ENCODE data around the gene AATF.
A peak's percentile ranks its signal among the peaks of the same experiment; 100 is the strongest.

AATF gene

GRCh38 chr17:36979565-36979941 lies 30.8 kb downstream of the AATF start:
- no peak overlapping the region for H3K4me3 ChIP-seq (replicated peaks; ENCODE audit: low read depth, low read length)
- DNase-seq (ENCODE audit: low read depth): no peak
- no peak for TF ChIP-seq CTCF (IDR thresholded peaks at IDR 0.05; ENCODE audit: low read length, missing control alignments)

DNA sequence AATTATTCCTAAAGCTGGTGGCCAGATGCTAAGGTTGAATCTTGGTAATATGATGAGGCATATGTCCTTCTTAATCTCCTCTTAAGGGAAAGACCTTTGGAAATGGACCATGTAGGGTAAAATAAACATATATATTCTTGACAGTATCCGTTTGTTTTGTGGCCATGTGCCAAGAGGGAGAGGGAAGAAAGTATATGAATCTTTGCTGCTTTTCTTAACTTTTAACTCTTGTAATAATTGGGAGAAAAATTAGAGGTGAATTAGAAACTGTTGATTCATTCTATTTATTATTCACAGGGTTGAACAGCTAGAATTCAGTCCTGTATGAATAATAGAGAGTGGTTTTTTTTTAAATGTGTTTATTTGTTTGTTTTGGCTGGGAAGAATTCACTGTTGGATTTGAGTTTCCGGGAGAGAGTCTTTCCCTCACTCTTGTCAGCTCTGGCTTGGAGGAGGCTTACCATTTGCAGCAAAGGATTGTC lies 31.6 kb downstream of the AATF start:
- no peak overlapping the region for H3K4me3 ChIP-seq (replicated peaks; ENCODE audit: low read depth, low read length)
- DNase-seq (ENCODE audit: low read depth): peak; percentile 60
- no peak for TF ChIP-seq CTCF (IDR thresholded peaks at IDR 0.05; ENCODE audit: low read length, missing control alignments)

DNA sequence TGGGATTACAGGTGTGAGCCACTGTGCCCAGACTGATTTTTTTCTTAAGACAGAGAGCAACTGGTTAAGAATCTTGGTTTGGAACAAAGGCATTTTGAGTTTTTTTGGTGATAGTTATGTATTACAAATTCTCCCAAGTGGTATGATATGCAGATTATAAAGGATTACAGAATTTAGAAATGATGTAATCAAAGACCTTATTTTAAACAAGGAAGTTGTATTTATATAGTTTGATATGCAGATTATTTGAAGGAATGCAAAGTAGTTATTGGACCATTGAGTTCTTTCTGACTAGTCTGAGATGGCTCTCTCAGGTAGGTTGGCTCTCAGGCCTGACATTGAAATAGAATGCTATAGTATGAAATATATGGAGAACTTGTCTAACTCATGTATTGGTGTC lies 34.9 kb downstream of the AATF start:
- no peak for DNase-seq (ENCODE audit: low read depth)
- no peak overlapping the region for H3K4me3 ChIP-seq (replicated peaks; ENCODE audit: low read depth, low read length)
- TF ChIP-seq CTCF (IDR thresholded peaks at IDR 0.05; ENCODE audit: low read length, missing control alignments): no peak

- no peak for DNase-seq (ENCODE audit: low read depth)
- H3K4me3 ChIP-seq (replicated peaks; ENCODE audit: low read depth, low read length): no peak overlapping the region
- no peak for TF ChIP-seq CTCF (IDR thresholded peaks at IDR 0.05; ENCODE audit: low read length, missing control alignments)
These were observed 40.4 kb downstream of the AATF start for GRCh38 chr17:36989173-36989572.

DNA sequence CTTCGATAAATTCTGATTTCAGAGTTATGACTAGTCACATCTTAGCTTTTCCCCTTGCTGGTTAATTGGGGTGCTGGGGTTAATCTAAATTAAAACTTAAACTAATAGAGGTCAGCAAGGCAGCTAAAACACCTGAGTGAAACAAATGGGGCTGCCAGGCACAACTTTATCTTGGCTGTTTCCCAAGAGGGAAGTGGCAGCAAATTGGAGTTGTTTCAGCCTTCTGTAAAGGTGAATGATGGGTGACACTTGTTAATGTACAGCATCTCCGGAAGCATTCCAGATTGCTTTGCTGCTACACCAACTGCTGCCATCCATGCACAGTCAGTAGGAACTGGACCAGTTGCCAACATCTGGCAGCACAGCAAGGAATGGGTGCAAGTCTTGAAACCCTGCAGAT lies 43.9 kb downstream of the AATF start:
- TF ChIP-seq CTCF (IDR thresholded peaks at IDR 0.05; ENCODE audit: low read length, missing control alignments): no peak
- no peak for DNase-seq (ENCODE audit: low read depth)
- H3K4me3 ChIP-seq (replicated peaks; ENCODE audit: low read depth, low read length): no peak overlapping the region

- DNase-seq (ENCODE audit: low read depth): no peak
- no peak overlapping the region for H3K4me3 ChIP-seq (replicated peaks; ENCODE audit: low read depth, low read length)
- TF ChIP-seq CTCF (IDR thresholded peaks at IDR 0.05; ENCODE audit: low read length, missing control alignments): no peak
These were observed 44.5 kb downstream of the AATF start for GRCh38 chr17:36993227-36993626.

DNA sequence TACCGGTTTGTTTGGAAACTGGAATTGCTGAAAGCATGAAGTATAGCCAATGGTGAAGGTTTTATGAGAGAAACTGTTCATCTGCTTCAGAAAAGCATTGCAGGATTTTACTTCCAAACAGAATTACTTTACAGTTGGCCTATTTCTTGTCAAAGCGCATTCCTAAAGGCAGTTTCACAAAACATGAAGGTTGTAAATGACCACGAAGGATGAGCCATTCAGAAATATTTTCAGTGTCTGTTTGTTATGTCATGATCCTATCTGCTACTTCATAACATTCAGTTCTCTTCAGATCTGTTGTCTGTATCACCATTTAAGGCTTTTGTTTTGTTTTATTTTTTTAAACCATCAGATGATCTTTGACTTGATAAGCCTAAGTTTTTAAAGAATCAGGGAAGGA lies 45.7 kb downstream of the AATF start:
- no peak overlapping the region for H3K4me3 ChIP-seq (replicated peaks; ENCODE audit: low read depth, low read length)
- DNase-seq (ENCODE audit: low read depth): no peak
- TF ChIP-seq CTCF (IDR thresholded peaks at IDR 0.05; ENCODE audit: low read length, missing control alignments): no peak
